Measurements from ENCODE around the gene SEMA6A. TPM values are rescaled to one million over a fixed set of nuclear protein-coding genes. Genes with fewer than 3 reads are reported as not detected.

SEMA6A gene
- total RNA-seq, 2 donors from 2014 or later = 79.6 to 328 TPM

GRCh38 chr5:116453988-116454411, 120.6 kb downstream of the SEMA6A start:
- no peak overlapping the region for H3K4me3 Mint-ChIP-seq
- Histone ChIP-seq H3K27ac (ENCODE audit: low read depth, low read length) (peak overlapping the region; percentile 95), H3K4me1 (ENCODE audit: control insufficient read depth, insufficient read depth, low read length) (peaks cover 14% of the 10 kb centered on the region), H3K27me3 (ENCODE audit: control insufficient read depth, insufficient read depth, low read length, poor library complexity, severe bottlenecking) (no peaks in the 10 kb centered on the region), H3K36me3 (ENCODE audit: control insufficient read depth, insufficient read depth, low read length) (peaks cover 4% of the 10 kb centered on the region), H3K9me3 (ENCODE audit: control insufficient read depth, low read length) (no peaks in the 10 kb centered on the region), H3K4me3 (ENCODE audit: low read length) (no peak overlapping the region), H3K9ac (ENCODE audit: extremely low read depth, low read length, poor library complexity, severe bottlenecking) (no peak overlapping the region)
- no peaks in the 10 kb centered on the region for H3K27me3 Mint-ChIP-seq (ENCODE audit: insufficient read depth)
- WGBS, 2 experiments (ENCODE audit: insufficient coverage in 1 of 2, insufficient read length in 1 of 2) = 55 to 88% methylated on average over 2 to 5 of the region's 5 CpGs
- TF ChIP-seq, protein P1, sequence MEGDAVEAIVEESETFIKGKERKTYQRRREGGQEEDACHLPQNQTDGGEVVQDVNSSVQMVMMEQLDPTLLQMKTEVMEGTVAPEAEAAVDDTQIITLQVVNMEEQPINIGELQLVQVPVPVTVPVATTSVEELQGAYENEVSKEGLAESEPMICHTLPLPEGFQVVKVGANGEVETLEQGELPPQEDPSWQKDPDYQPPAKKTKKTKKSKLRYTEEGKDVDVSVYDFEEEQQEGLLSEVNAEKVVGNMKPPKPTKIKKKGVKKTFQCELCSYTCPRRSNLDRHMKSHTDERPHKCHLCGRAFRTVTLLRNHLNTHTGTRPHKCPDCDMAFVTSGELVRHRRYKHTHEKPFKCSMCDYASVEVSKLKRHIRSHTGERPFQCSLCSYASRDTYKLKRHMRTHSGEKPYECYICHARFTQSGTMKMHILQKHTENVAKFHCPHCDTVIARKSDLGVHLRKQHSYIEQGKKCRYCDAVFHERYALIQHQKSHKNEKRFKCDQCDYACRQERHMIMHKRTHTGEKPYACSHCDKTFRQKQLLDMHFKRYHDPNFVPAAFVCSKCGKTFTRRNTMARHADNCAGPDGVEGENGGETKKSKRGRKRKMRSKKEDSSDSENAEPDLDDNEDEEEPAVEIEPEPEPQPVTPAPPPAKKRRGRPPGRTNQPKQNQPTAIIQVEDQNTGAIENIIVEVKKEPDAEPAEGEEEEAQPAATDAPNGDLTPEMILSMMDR (conservative IDR thresholded peaks at IDR 0.05) = no peak
- peak; percentile 50 for DNase-seq
- no peaks in the 10 kb centered on the region for H3K9me3 Mint-ChIP-seq
- H3K27ac Mint-ChIP-seq = peak overlapping the region; percentile 48
- peaks cover 73% of the 10 kb centered on the region for H3K4me1 Mint-ChIP-seq
- peaks cover 29% of the 10 kb centered on the region for H3K36me3 Mint-ChIP-seq (ENCODE audit: low read depth)

GRCh38 chr5:116452774-116453368, 121.8 kb downstream of the SEMA6A start:
- no peaks in the 10 kb centered on the region for H3K9me3 ChIP-seq (ENCODE audit: control insufficient read depth, low read length)
- no peaks in the 10 kb centered on the region for H3K27me3 ChIP-seq (ENCODE audit: control insufficient read depth, insufficient read depth, low read length, poor library complexity, severe bottlenecking)
- TF ChIP-seq, protein P1 (conservative IDR thresholded peaks at IDR 0.05) = no peak
- peak; percentile 59 for DNase-seq
- peaks cover 4% of the 10 kb centered on the region for H3K36me3 ChIP-seq (ENCODE audit: control insufficient read depth, insufficient read depth, low read length)
- no peak overlapping the region for H3K9ac ChIP-seq (ENCODE audit: extremely low read depth, low read length, poor library complexity, severe bottlenecking)
- H3K27ac Mint-ChIP-seq = peak overlapping the region; percentile 23
- no peak overlapping the region for H3K4me3 Mint-ChIP-seq
- no peaks in the 10 kb centered on the region for H3K9me3 Mint-ChIP-seq
- 69 to 81% methylated on average over 1 to 2 of the region's 2 CpGs for WGBS, 2 experiments (ENCODE audit: insufficient coverage in 1 of 2, insufficient read length in 1 of 2)
- peaks cover 18% of the 10 kb centered on the region for H3K4me1 ChIP-seq (ENCODE audit: control insufficient read depth, insufficient read depth, low read length)
- peaks cover 77% of the 10 kb centered on the region for H3K4me1 Mint-ChIP-seq
- peak overlapping the region; percentile 95 for H3K27ac ChIP-seq (ENCODE audit: low read depth, low read length)
- H3K36me3 Mint-ChIP-seq (ENCODE audit: low read depth) = peaks cover 36% of the 10 kb centered on the region
- peak overlapping the region; percentile 14 for H3K4me3 ChIP-seq (ENCODE audit: low read length)
- H3K27me3 Mint-ChIP-seq (ENCODE audit: insufficient read depth) = no peaks in the 10 kb centered on the region

- no peaks in the 10 kb centered on the region for H3K27me3 Mint-ChIP-seq (ENCODE audit: insufficient read depth)
- H3K36me3 Mint-ChIP-seq (ENCODE audit: low read depth) = peaks cover 45% of the 10 kb centered on the region
- Histone ChIP-seq H3K36me3 (ENCODE audit: control insufficient read depth, insufficient read depth, low read length) (peaks cover 13% of the 10 kb centered on the region), H3K4me1 (ENCODE audit: control insufficient read depth, insufficient read depth, low read length) (peaks cover 18% of the 10 kb centered on the region), H3K9ac (ENCODE audit: extremely low read depth, low read length, poor library complexity, severe bottlenecking) (no peak overlapping the region), H3K4me3 (ENCODE audit: low read length) (no peak overlapping the region), H3K27ac (ENCODE audit: low read depth, low read length) (peak overlapping the region; percentile 95), H3K9me3 (ENCODE audit: control insufficient read depth, low read length) (no peaks in the 10 kb centered on the region), H3K27me3 (ENCODE audit: control insufficient read depth, insufficient read depth, low read length, poor library complexity, severe bottlenecking) (no peaks in the 10 kb centered on the region)
- peak overlapping the region; percentile 31 for H3K27ac Mint-ChIP-seq
- TF ChIP-seq, protein P1 (conservative IDR thresholded peaks at IDR 0.05) = no peak
- H3K4me3 Mint-ChIP-seq = no peak overlapping the region
- H3K4me1 Mint-ChIP-seq = peaks cover 77% of the 10 kb centered on the region
- peak; percentile 69 for DNase-seq
- H3K9me3 Mint-ChIP-seq = no peaks in the 10 kb centered on the region
- WGBS, 2 experiments (ENCODE audit: insufficient coverage in 1 of 2, insufficient read length in 1 of 2) = 94 to 96% methylated on average over 3 of the region's 3 CpGs
These were observed 122.6 kb downstream of the SEMA6A start for GRCh38 chr5:116451905-116452450.
